ENCODE data around the gene C5orf24. TPM values are rescaled to one million over a fixed set of nuclear protein-coding genes. Genes with fewer than 3 reads are reported as not detected.
"Not testable (repeated sequence)": the region's sequence is repeated elsewhere in the genome, so short reads cannot be mapped to it uniquely, and the experiment has no call there.

C5orf24 gene
- total and polyA plus RNA-seq, 3 experiments from 2014 or later: 10.5 to 29.8 (median 28.9) TPM

GRCh38 chr5:134880937-134881336 is 35.2 kb downstream of the C5orf24 start:
- H3K9me3 ChIP-seq (ENCODE audit: low read length); POLR2A ChIA-PET; H3K9me3 Mint-ChIP-seq; CTCF ChIA-PET; H3K27me3 Mint-ChIP-seq; H3K4me3 ChIP-seq (ENCODE audit: low read length); H3K27me3 ChIP-seq (ENCODE audit: insufficient read depth, low read length, poor library complexity, severe bottlenecking); DNase-seq; H3K36me3 ChIP-seq (ENCODE audit: insufficient read depth, low read length); H3K27ac ChIP-seq (ENCODE audit: low read depth, low read length); H3K4me3 Mint-ChIP-seq: not testable (repeated sequence)
- Mint-ChIP-seq H3K27ac (peak overlapping the region in 2 of 8 donors; percentile 13 to 21), H3K4me1 (peaks cover 45 to 62% (median 59%) of the 10 kb centered on the region in 3 donors), H3K36me3 (peaks cover 0 to 24% (median 7%) of the 10 kb centered on the region in 3 donors)
- H3K4me1 ChIP-seq (ENCODE audit: insufficient read depth, low read length): peaks cover 14% of the 10 kb centered on the region

- H3K9me3 Mint-ChIP-seq; DNase-seq; POLR2A ChIA-PET; CTCF ChIA-PET; H3K27me3 Mint-ChIP-seq; H3K4me1 ChIP-seq (ENCODE audit: insufficient read depth, low read length); H3K27ac Mint-ChIP-seq; H3K4me3 Mint-ChIP-seq; H3K27ac ChIP-seq (ENCODE audit: low read depth, low read length); H3K9me3 ChIP-seq (ENCODE audit: low read length); H3K4me3 ChIP-seq (ENCODE audit: low read length); H3K36me3 ChIP-seq (ENCODE audit: insufficient read depth, low read length); H3K27me3 ChIP-seq (ENCODE audit: insufficient read depth, low read length, poor library complexity, severe bottlenecking): not testable (repeated sequence)
- peaks cover 0 to 26% (median 7%) of the 10 kb centered on the region in 3 donors for H3K36me3 Mint-ChIP-seq
- H3K4me1 Mint-ChIP-seq: peaks cover 42 to 59% (median 55%) of the 10 kb centered on the region in 3 donors
Measured at GRCh38 chr5:134881711-134882110, 35.9 kb downstream of the C5orf24 start.

- POLR2A ChIA-PET: interaction anchor here (0.7 kb wide), 1 partner anchor 1832 kb away, joined by 5 read pairs; no protein-coding TSS in a partner anchor
- Histone ChIP-seq H3K4me3 (ENCODE audit: low read length) (no peak overlapping the region), H3K36me3 (ENCODE audit: insufficient read depth, low read length) (peaks cover 8% of the 10 kb centered on the region), H3K27ac (ENCODE audit: low read depth, low read length) (no peak overlapping the region), H3K27me3 (ENCODE audit: insufficient read depth, low read length, poor library complexity, severe bottlenecking) (no peaks in the 10 kb centered on the region), H3K9me3 (ENCODE audit: low read length) (no peaks in the 10 kb centered on the region), H3K4me1 (ENCODE audit: insufficient read depth, low read length) (no peaks in the 10 kb centered on the region)
- CTCF ChIA-PET: no interaction called here
- DNase-seq: no peak
- no peaks in the 10 kb centered on the region for H3K27me3 Mint-ChIP-seq
- peaks cover 27 to 42% (median 28%) of the 10 kb centered on the region in 3 donors for H3K4me1 Mint-ChIP-seq
- peaks cover 0 to 50% (median 12%) of the 10 kb centered on the region in 3 donors for H3K36me3 Mint-ChIP-seq
- H3K9me3 Mint-ChIP-seq: no peaks in the 10 kb centered on the region
- H3K4me3 Mint-ChIP-seq: peak overlapping the region in 1 of 7 donors; percentile 29
- peak overlapping the region in 4 of 8 donors; percentile 12 to 89 (median 54) for H3K27ac Mint-ChIP-seq
Measured at GRCh38 chr5:134887593-134888159, 41.9 kb downstream of the C5orf24 start.

- ChIA-PET POLR2A (no interaction called here), CTCF (no interaction called here)
- H3K4me3 Mint-ChIP-seq: no peak overlapping the region
Measured at GRCh38 chr5:134889335-134889734, 43.6 kb downstream of the C5orf24 start.

GRCh38 chr5:134891473-134891872 is 45.7 kb downstream of the C5orf24 start:
- no peak for DNase-seq
- H3K27me3 ChIP-seq (ENCODE audit: insufficient read depth, low read length, poor library complexity, severe bottlenecking): no peaks in the 10 kb centered on the region
- ChIA-PET CTCF (interaction anchor here (1.3 kb wide), 1 partner anchor 13 kb away, joined by 9 read pairs; the partner anchor contains the start of gene PCBD2), POLR2A (interaction anchor here (0.6 kb wide), 1 partner anchor 25 kb away, joined by 5 read pairs; no protein-coding TSS in a partner anchor)
- no peaks in the 10 kb centered on the region for H3K4me1 ChIP-seq (ENCODE audit: insufficient read depth, low read length)
- peaks cover 9% of the 10 kb centered on the region for H3K36me3 ChIP-seq (ENCODE audit: insufficient read depth, low read length)
- H3K4me3 ChIP-seq (ENCODE audit: low read length): no peak overlapping the region
- H3K27ac Mint-ChIP-seq: peak overlapping the region in 1 of 8 donors; percentile 20
- no peak overlapping the region for H3K4me3 Mint-ChIP-seq
- peaks cover 12 to 22% (median 14%) of the 10 kb centered on the region in 3 donors for H3K4me1 Mint-ChIP-seq
- H3K27ac ChIP-seq (ENCODE audit: low read depth, low read length): no peak overlapping the region
- H3K27me3 Mint-ChIP-seq: no peaks in the 10 kb centered on the region
- H3K9me3 ChIP-seq (ENCODE audit: low read length): no peaks in the 10 kb centered on the region
- peaks cover 0 to 77% (median 18%) of the 10 kb centered on the region in 3 donors for H3K36me3 Mint-ChIP-seq
- no peaks in the 10 kb centered on the region for H3K9me3 Mint-ChIP-seq

More at GRCh38 chr5:134889335-134889734, 43.6 kb downstream of the C5orf24 start:
- no peak for DNase-seq
- peaks cover 28 to 42% (median 29%) of the 10 kb centered on the region in 3 donors for H3K4me1 Mint-ChIP-seq
- H3K27ac Mint-ChIP-seq: peak overlapping the region in 2 of 8 donors; percentile 17 to 52
- H3K36me3 ChIP-seq (ENCODE audit: insufficient read depth, low read length): peaks cover 9% of the 10 kb centered on the region
- H3K27me3 ChIP-seq (ENCODE audit: insufficient read depth, low read length, poor library complexity, severe bottlenecking): no peaks in the 10 kb centered on the region
- H3K9me3 ChIP-seq (ENCODE audit: low read length): no peaks in the 10 kb centered on the region
- H3K27me3 Mint-ChIP-seq: no peaks in the 10 kb centered on the region
- no peak overlapping the region for H3K27ac ChIP-seq (ENCODE audit: low read depth, low read length)
- peaks cover 0 to 62% (median 16%) of the 10 kb centered on the region in 3 donors for H3K36me3 Mint-ChIP-seq
- H3K4me1 ChIP-seq (ENCODE audit: insufficient read depth, low read length): no peaks in the 10 kb centered on the region
- no peak overlapping the region for H3K4me3 ChIP-seq (ENCODE audit: low read length)
- H3K9me3 Mint-ChIP-seq: no peaks in the 10 kb centered on the region

- H3K27ac ChIP-seq (ENCODE audit: low read depth, low read length): no peak overlapping the region
- no peak overlapping the region for H3K4me3 ChIP-seq (ENCODE audit: low read length)
- H3K27ac Mint-ChIP-seq: peak overlapping the region in 3 of 8 donors; percentile 18 to 82 (median 20)
- H3K9me3 Mint-ChIP-seq: no peaks in the 10 kb centered on the region
- CTCF ChIA-PET: interaction anchor here (1.3 kb wide), 1 partner anchor 12 kb away, joined by 9 read pairs; the partner anchor contains the start of gene PCBD2
- no peak overlapping the region for H3K4me3 Mint-ChIP-seq
- no peaks in the 10 kb centered on the region for H3K27me3 Mint-ChIP-seq
- no peaks in the 10 kb centered on the region for H3K4me1 ChIP-seq (ENCODE audit: insufficient read depth, low read length)
- no peaks in the 10 kb centered on the region for H3K27me3 ChIP-seq (ENCODE audit: insufficient read depth, low read length, poor library complexity, severe bottlenecking)
- H3K36me3 ChIP-seq (ENCODE audit: insufficient read depth, low read length): peaks cover 9% of the 10 kb centered on the region
- POLR2A ChIA-PET: interaction anchor here (1.8 kb wide), 1 partner anchor 12 kb away, joined by 5 read pairs; the partner anchor contains the start of gene PCBD2
- peaks cover 11 to 17% (median 14%) of the 10 kb centered on the region in 3 donors for H3K4me1 Mint-ChIP-seq
- DNase-seq: no peak
- H3K36me3 Mint-ChIP-seq: peaks cover 0 to 76% (median 18%) of the 10 kb centered on the region in 3 donors
- no peaks in the 10 kb centered on the region for H3K9me3 ChIP-seq (ENCODE audit: low read length)
Measured at GRCh38 chr5:134892282-134892681, 46.5 kb downstream of the C5orf24 start.

- ChIA-PET POLR2A (interaction anchor here (1.8 kb wide), 1 partner anchor 12 kb away, joined by 5 read pairs; the partner anchor contains the start of gene PCBD2), CTCF (no interaction called here)
- DNase-seq: no peak
- Histone ChIP-seq H3K4me3 (ENCODE audit: low read length) (no peak overlapping the region), H3K27ac (ENCODE audit: low read depth, low read length) (no peak overlapping the region), H3K27me3 (ENCODE audit: insufficient read depth, low read length, poor library complexity, severe bottlenecking) (no peaks in the 10 kb centered on the region), H3K36me3 (ENCODE audit: insufficient read depth, low read length) (peaks cover 9% of the 10 kb centered on the region), H3K9me3 (ENCODE audit: low read length) (no peaks in the 10 kb centered on the region), H3K4me1 (ENCODE audit: insufficient read depth, low read length) (no peaks in the 10 kb centered on the region)
- H3K27me3 Mint-ChIP-seq: no peaks in the 10 kb centered on the region
- peaks cover 0 to 71% (median 16%) of the 10 kb centered on the region in 3 donors for H3K36me3 Mint-ChIP-seq
- H3K9me3 Mint-ChIP-seq: no peaks in the 10 kb centered on the region
- H3K27ac Mint-ChIP-seq: peak overlapping the region in 2 of 8 donors; percentile 42 to 58
- H3K4me1 Mint-ChIP-seq: peaks cover 6 to 11% (median 11%) of the 10 kb centered on the region in 3 donors
- no peak overlapping the region for H3K4me3 Mint-ChIP-seq
Measured at GRCh38 chr5:134892926-134893325, 47.2 kb downstream of the C5orf24 start.

Data from CD8-positive, alpha-beta memory T cell (primary cell).